Tibial artery (tissue), 4 donors: Measurements from ENCODE around the gene MPI.
"Not testable (repeated sequence)": the region's sequence is repeated elsewhere in the genome, so short reads cannot be mapped to it uniquely, and the experiment has no call there.

Source experiments
- DNase-seq, 2 donors: peaks; one replicate each; pipeline ENCODE4 v3.0.0-alpha.2; 2019
- H3K27ac ChIP-seq, 2 donors: fragments of 200-600 bp; sonication (generic) in 1 of 2; 1 replicate in 1 of 2; 2 replicates in 1 of 2; pipeline ENCODE4 v1.5.1; 2018 to 2019; ENCODE audit warnings: mild to moderate bottlenecking in 1 of 2
- H3K27me3 ChIP-seq, 2 donors: fragments of 200-600 bp; sonication (generic) in 1 of 2; one replicate each; pipeline versions ENCODE4 v1.5.1 to v1.6.0; 2016 to 2019
- H3K36me3 ChIP-seq, 3 donors: fragments of 200-600 bp; sonication (generic) in 2 of 3; one replicate each; pipeline ENCODE4 v1.5.1; 2016 to 2019; ENCODE audit warnings: mild to moderate bottlenecking in 2 of 3
- H3K4me1 ChIP-seq, 4 donors: fragments of 200-600 bp; sonication (generic) in 2 of 4; 1 replicate in 3 of 4; 2 replicates in 1 of 4; pipeline ENCODE4 v1.5.1; 2016 to 2019
- H3K4me3 ChIP-seq, 2 donors: fragments of 200-600 bp; sonication (generic) in 1 of 2; 1 replicate in 1 of 2; 2 replicates in 1 of 2; pipeline ENCODE4 v1.5.1; 2018 to 2019; ENCODE audit warnings: mild to moderate bottlenecking in 2 of 2
- H3K9me3 ChIP-seq, 3 donors: fragments of 200-600 bp; sonication (generic) in 1 of 3; one replicate each; pipeline ENCODE4 v1.5.1; 2016 to 2019
- CTCF ChIP-seq, 2 experiments: fragments of 200-600 bp in 1 of 2; fragments of 450-650 bp in 1 of 2; IDR thresholded peaks; one replicate each; pipeline ENCODE4 v1.5.1; 2017 to 2019; ENCODE audit warnings: antibody characterized with exemption in 2 of 2, mild to moderate bottlenecking in 1 of 2, moderate library complexity in 1 of 2
- intact Hi-C: fragments of 100-400 bp; cut with DNase I; formaldehyde crosslinking; loops from one replicate; pipeline ENCODE4 v1.15.0; 2023; ENCODE audit warnings: low total_unique reads

MPI gene

DNA sequence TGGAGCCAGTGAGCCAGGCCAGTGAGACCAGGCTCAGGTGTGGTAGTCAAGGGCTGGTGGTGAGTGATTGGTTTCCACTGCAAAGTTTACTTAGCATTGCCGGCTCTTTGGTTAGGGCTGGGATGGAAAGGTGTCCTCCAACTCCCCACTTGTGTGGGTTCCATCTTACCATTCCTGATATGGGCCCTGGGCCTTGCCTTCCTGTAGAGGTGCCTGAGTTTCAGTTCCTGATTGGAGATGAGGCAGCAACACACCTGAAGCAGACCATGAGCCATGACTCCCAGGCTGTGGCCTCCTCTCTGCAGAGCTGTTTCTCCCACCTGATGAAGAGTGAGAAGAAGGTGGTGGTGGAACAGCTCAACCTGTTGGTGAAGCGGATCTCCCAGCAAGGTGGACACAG, 3.1 kb downstream of the MPI start:
- H3K9me3 ChIP-seq, result no peaks in the 10 kb centered on the region
- H3K27ac ChIP-seq, result no peak overlapping the region
- H3K4me3 ChIP-seq, result no peak overlapping the region
- no peak for TF ChIP-seq CTCF (IDR thresholded peaks at IDR 0.05)
- DNase-seq, result no peak
- peaks cover 0 to 19% (median 16%) of the 10 kb centered on the region in 4 donors for H3K4me1 ChIP-seq
- H3K27me3 ChIP-seq, result no peaks in the 10 kb centered on the region
- intact Hi-C loops, result loop anchor here (10.0 kb wide), 1 partner anchor 52 kb away; no protein-coding TSS in a partner anchor
- H3K36me3 ChIP-seq, result peaks cover 0 to 39% (median 13%) of the 10 kb centered on the region in 3 donors

- Histone ChIP-seq H3K27me3 (no peaks in the 10 kb centered on the region), H3K27ac (no peak overlapping the region), H3K4me1 (peaks cover 0 to 19% (median 15%) of the 10 kb centered on the region in 4 donors), H3K9me3 (no peaks in the 10 kb centered on the region), H3K4me3 (no peak overlapping the region), H3K36me3 (peaks cover 0 to 46% (median 17%) of the 10 kb centered on the region in 3 donors)
- TF ChIP-seq CTCF (IDR thresholded peaks at IDR 0.05), result no peak
- no peak for DNase-seq
- intact Hi-C loops, result loop anchor here (10.0 kb wide), 1 partner anchor 51 kb away; no protein-coding TSS in a partner anchor
Observed at GRCh38 chr15:74893627-74894026, 3.8 kb downstream of the MPI start.

DNA sequence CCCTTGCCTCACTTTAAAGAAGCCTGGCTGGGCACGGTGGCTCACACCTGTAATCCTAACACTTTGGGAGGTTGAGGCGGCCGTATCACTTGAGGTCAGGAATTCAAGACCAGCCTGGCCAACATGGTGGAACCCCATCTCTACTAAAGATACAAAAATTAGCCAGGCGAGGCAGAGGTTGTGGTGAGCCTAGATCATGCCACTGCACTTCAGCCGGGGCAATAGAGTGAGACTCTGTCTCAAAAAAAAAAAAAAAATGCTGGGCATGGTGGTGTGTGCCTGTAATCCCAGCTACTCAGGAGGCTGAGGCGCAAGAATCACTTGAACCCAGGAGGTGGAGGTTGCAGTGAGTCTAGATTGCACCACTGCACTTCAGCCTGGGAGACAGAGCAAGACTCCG, 4.5 kb downstream of the MPI start:
- peaks cover 0 to 12% (median 9%) of the 10 kb centered on the region in 4 donors for H3K4me1 ChIP-seq
- not testable (repeated sequence) for DNase-seq
- intact Hi-C loops, result loop anchor here (10.0 kb wide), 1 partner anchor 50 kb away; no protein-coding TSS in a partner anchor

GRCh38 chr15:74895830-74896229, 6.0 kb downstream of the MPI start:
- H3K27ac ChIP-seq, result no peak overlapping the region
- no peak for TF ChIP-seq CTCF (IDR thresholded peaks at IDR 0.05)
- intact Hi-C loops, result loop anchor here (10.0 kb wide), 1 partner anchor 49 kb away; no protein-coding TSS in a partner anchor
- no peak for DNase-seq
- H3K36me3 ChIP-seq, result peaks cover 9 to 68% (median 38%) of the 10 kb centered on the region in 3 donors
- H3K4me3 ChIP-seq, result no peak overlapping the region
- H3K4me1 ChIP-seq, result peaks cover 0 to 5% (median under 1%) of the 10 kb centered on the region in 4 donors
- H3K27me3 ChIP-seq, result no peaks in the 10 kb centered on the region
- H3K9me3 ChIP-seq, result no peaks in the 10 kb centered on the region

More for the DNA sequence above, 4.5 kb downstream of the MPI start:
- H3K27ac ChIP-seq, H3K4me3 ChIP-seq, H3K27me3 ChIP-seq, H3K9me3 ChIP-seq: not testable (repeated sequence)
- H3K36me3 ChIP-seq, result peaks cover 0 to 54% (median 24%) of the 10 kb centered on the region in 3 donors

DNA sequence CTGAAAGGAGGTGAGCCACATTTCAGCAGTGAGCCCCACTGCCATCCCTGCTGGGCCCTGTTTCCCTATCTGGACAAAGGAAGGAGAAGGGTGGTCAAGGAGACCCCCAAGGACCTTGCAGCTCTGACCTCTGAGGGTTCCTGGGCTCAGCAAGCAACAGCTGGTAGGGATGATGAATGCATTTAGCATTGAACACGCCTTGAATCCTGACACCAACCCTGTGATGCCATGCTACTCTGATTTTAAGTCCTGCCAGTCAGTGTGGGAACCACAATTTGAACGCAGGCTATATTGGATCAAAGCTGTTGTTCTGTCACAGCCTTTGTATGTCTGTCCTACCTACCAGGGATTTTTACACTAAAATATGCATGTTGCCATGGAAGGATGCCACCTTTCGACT, 6.5 kb downstream of the MPI start:
- Histone ChIP-seq H3K4me1 (peaks cover 0 to 6% (median 2%) of the 10 kb centered on the region in 4 donors), H3K27me3 (no peaks in the 10 kb centered on the region), H3K27ac (no peak overlapping the region), H3K4me3 (no peak overlapping the region), H3K9me3 (no peaks in the 10 kb centered on the region), H3K36me3 (peaks cover 11 to 72% (median 41%) of the 10 kb centered on the region in 3 donors)
- no peak for DNase-seq
- intact Hi-C loops, result loop anchor here (10.0 kb wide), 1 partner anchor 48 kb away; no protein-coding TSS in a partner anchor
- TF ChIP-seq CTCF (IDR thresholded peaks at IDR 0.05), result no peak

GRCh38 chr15:74897300-74897701, 7.5 kb downstream of the MPI start:
- no peak for TF ChIP-seq CTCF (IDR thresholded peaks at IDR 0.05)
- no peak for DNase-seq
- Histone ChIP-seq H3K36me3 (peaks cover 13 to 81% (median 43%) of the 10 kb centered on the region in 3 donors), H3K4me3 (no peak overlapping the region), H3K27me3 (no peaks in the 10 kb centered on the region), H3K4me1 (peaks cover 0 to 11% (median 3%) of the 10 kb centered on the region in 4 donors), H3K27ac (no peak overlapping the region), H3K9me3 (no peaks in the 10 kb centered on the region)
- intact Hi-C loops, result loop anchor here (10.0 kb wide), 1 partner anchor 48 kb away; no protein-coding TSS in a partner anchor
